Measurements from ENCODE around the gene MX2.

The MX2 gene

GRCh38 chr21:41342035-41342434, 19.8 kb upstream of the MX2 start:
- DNase-seq (ENCODE audit: extremely low read depth, low read depth), result no peak
- no peak overlapping the region for H3K4me3 ChIP-seq (replicated peaks; ENCODE audit: low read depth, low read length)
- TF ChIP-seq CTCF (IDR thresholded peaks at IDR 0.05; ENCODE audit: low read depth, low read length, missing control alignments), result no peak

GRCh38 chr21:41344146-41344545, 17.7 kb upstream of the MX2 start:
- no peak for DNase-seq (ENCODE audit: extremely low read depth, low read depth)
- no peak for TF ChIP-seq CTCF (IDR thresholded peaks at IDR 0.05; ENCODE audit: low read depth, low read length, missing control alignments)
- H3K4me3 ChIP-seq (replicated peaks; ENCODE audit: low read depth, low read length), result no peak overlapping the region

GRCh38 chr21:41345356-41345755, 16.5 kb upstream of the MX2 start:
- no peak for DNase-seq (ENCODE audit: extremely low read depth, low read depth)
- no peak overlapping the region for H3K4me3 ChIP-seq (replicated peaks; ENCODE audit: low read depth, low read length)
- no peak for TF ChIP-seq CTCF (IDR thresholded peaks at IDR 0.05; ENCODE audit: low read depth, low read length, missing control alignments)

GRCh38 chr21:41345934-41346685, 15.7 kb upstream of the MX2 start:
- no peak overlapping the region for H3K4me3 ChIP-seq (replicated peaks; ENCODE audit: low read depth, low read length)
- no peak for TF ChIP-seq CTCF (IDR thresholded peaks at IDR 0.05; ENCODE audit: low read depth, low read length, missing control alignments)
- no peak for DNase-seq (ENCODE audit: extremely low read depth, low read depth)

GRCh38 chr21:41346758-41347157, 15.1 kb upstream of the MX2 start:
- TF ChIP-seq CTCF (IDR thresholded peaks at IDR 0.05; ENCODE audit: low read depth, low read length, missing control alignments), result no peak
- no peak for DNase-seq (ENCODE audit: extremely low read depth, low read depth)
- H3K4me3 ChIP-seq (replicated peaks; ENCODE audit: low read depth, low read length), result no peak overlapping the region

- H3K4me3 ChIP-seq (replicated peaks; ENCODE audit: low read depth, low read length), result no peak overlapping the region
- no peak for TF ChIP-seq CTCF (IDR thresholded peaks at IDR 0.05; ENCODE audit: low read depth, low read length, missing control alignments)
- DNase-seq (ENCODE audit: extremely low read depth, low read depth), result no peak
These were observed 13.4 kb upstream of the MX2 start for GRCh38 chr21:41348434-41348833.

- TF ChIP-seq CTCF (IDR thresholded peaks at IDR 0.05; ENCODE audit: low read depth, low read length, missing control alignments), result no peak
- no peak for DNase-seq (ENCODE audit: extremely low read depth, low read depth)
- no peak overlapping the region for H3K4me3 ChIP-seq (replicated peaks; ENCODE audit: low read depth, low read length)
These were observed 12.7 kb upstream of the MX2 start for GRCh38 chr21:41349126-41349525.
